Panc1 (cell line): ENCODE data around the gene SPDYE16.
"Not testable (repeated sequence)": the region's sequence is repeated elsewhere in the genome, so short reads cannot be mapped to it uniquely, and the experiment has no call there.

Experiments used
- CTCF ChIP-seq: fragments of 450-650 bp; IDR thresholded peaks from 2 replicates; pipeline ENCODE4 v1.5.1; 2017; ENCODE audit warnings: mild to moderate bottlenecking
- POLR2AphosphoS5 ChIP-seq: IDR thresholded peaks from 2 replicates; pipeline ENCODE4 v1.6.1; 2012; ENCODE audit warnings: mild to moderate bottlenecking, low read depth, low read length, moderate library complexity
- TCF7L2 ChIP-seq: IDR thresholded peaks from 2 replicates; pipeline ENCODE4 v1.6.1; 2011; ENCODE audit warnings: mild to moderate bottlenecking, low read depth, low read length, inconsistent platforms

- not testable (repeated sequence) for TF ChIP-seq CTCF, POLR2AphosphoS5, TCF7L2
Measured at GRCh38 chr7:76482660-76483059, 60.4 kb downstream of the SPDYE16 start.
